Aorta (tissue), 5 donors: ENCODE measurements around the gene UMODL1. TPM values are rescaled to one million over a fixed set of nuclear protein-coding genes. Genes with fewer than 3 reads are reported as not detected.
A peak's percentile ranks its signal among the peaks of the same experiment; 100 is the strongest.

Source experiments
- ATAC-seq: fragments of 200-7000 bp; cut with Tn5 transposase; one replicate; pipeline ENCODE4 v1.9.1; 2022; ENCODE audit warnings: moderate library complexity; ENCODE audit not compliant: low FRiP score
- DNase-seq, 2 donors: peaks; one replicate each; pipeline ENCODE4 v3.0.0-alpha.2; 2020
- H3K27ac ChIP-seq, 2 donors: one replicate each; pipeline ENCODE4 v1.5.1; 2013; ENCODE audit warnings: low read length in 2 of 2, mild to moderate bottlenecking in 2 of 2, moderate library complexity in 2 of 2, control low read depth in 1 of 2, inconsistent platforms in 1 of 2, low read depth in 1 of 2
- H3K27me3 ChIP-seq, 2 donors: one replicate each; pipeline ENCODE4 v1.6.1; 2013; ENCODE audit warnings: control low read depth in 1 of 2, low read length in 1 of 2, mild to moderate bottlenecking in 1 of 2, moderate library complexity in 1 of 2; ENCODE audit not compliant: insufficient read depth in 2 of 2, control insufficient read depth in 1 of 2
- H3K36me3 ChIP-seq, 2 donors: one replicate each; pipeline ENCODE4 v1.6.1; 2013; ENCODE audit warnings: control low read depth in 1 of 2, low read length in 1 of 2, mild to moderate bottlenecking in 1 of 2; ENCODE audit not compliant: insufficient read depth in 2 of 2, control insufficient read depth in 1 of 2
- H3K4me1 ChIP-seq, 2 donors: one replicate each; pipeline ENCODE4 v1.6.1; 2013; ENCODE audit warnings: low read length in 2 of 2, control low read depth in 1 of 2, mild to moderate bottlenecking in 1 of 2, moderate library complexity in 1 of 2; ENCODE audit not compliant: insufficient read depth in 2 of 2, control insufficient read depth in 1 of 2
- H3K4me3 ChIP-seq, 2 donors: one replicate each; pipeline ENCODE4 v1.5.1; 2013; ENCODE audit warnings: low read length in 2 of 2, control low read depth in 1 of 2, mild to moderate bottlenecking in 1 of 2
- H3K9me3 ChIP-seq: one replicate; pipeline ENCODE4 v1.6.1; 2013; ENCODE audit warnings: mild to moderate bottlenecking, low read length; ENCODE audit not compliant: control insufficient read depth
- WGBS, 2 donors: extraction: QIAGEN DNeasy Blood & Tissue Kit; methylation state at CpG; one replicate each; pipeline ENCODE4 v1.1.7; 2013; 5-methylcytosine and 5-hydroxymethylcytosine counted together
- intact Hi-C, 2 donors: fragments of 100-400 bp; cut with DNase I; formaldehyde crosslinking; loops; one replicate each; pipeline versions ENCODE4 v1.14.2 to v1.15.0; 2022
- polyA plus RNA-seq, 2 donors: library from polyadenylated mRNA; stranded (reverse); fragments of 200-250 nt; gene quantifications; one replicate each; pipeline ENCODE4 v1.2.3, GENCODE V29; 2013
- total RNA-seq, 2 donors: library from RNA; stranded (reverse); fragmentation: NEBNext Ultra II Directional; extraction: Animal tissue kit (Norgen Biotek cat#: 25700); gene quantifications; one replicate each; pipeline ENCODE4 v1.2.1, GENCODE V29; 2021
- donor health status: healthy with polysubstance abuse.
- donor health status: Bipolar disorder and iron deficiency.
- donor health status: DM: no; HTN: no; CAD: no.
- donor health status: DM: no; HTN: no; CAD: no.
- donor health status: DM: yes; HTN: yes; CAD: no.

The UMODL1 gene
- total and polyA plus RNA-seq, 4 donors, result 0.45 TPM; not detected in 3

- no peak overlapping the region for H3K27ac ChIP-seq
- H3K9me3 ChIP-seq, result no peaks in the 10 kb centered on the region
- no peaks in the 10 kb centered on the region for H3K36me3 ChIP-seq
- no peaks in the 10 kb centered on the region for H3K27me3 ChIP-seq
- no peaks in the 10 kb centered on the region for H3K4me1 ChIP-seq
- no peak overlapping the region for H3K4me3 ChIP-seq
- DNase-seq, result peak; percentile 16 to 71
- ATAC-seq, result no peak
- 90 to 93% methylated on average over 22 of the region's 22 CpGs for WGBS, 2 donors
- intact Hi-C loops, result no loop called here
These were observed 66.2 kb downstream of the UMODL1 start for GRCh38 chr21:42137191-42137904.

- no peak overlapping the region for H3K4me3 ChIP-seq
- no peaks in the 10 kb centered on the region for H3K4me1 ChIP-seq
- no peaks in the 10 kb centered on the region for H3K9me3 ChIP-seq
- intact Hi-C loops, result no loop called here
- no peaks in the 10 kb centered on the region for H3K27me3 ChIP-seq
- no peaks in the 10 kb centered on the region for H3K36me3 ChIP-seq
- DNase-seq (peak; percentile 32 to 47), ATAC-seq (no peak)
- WGBS, 2 donors, result 76 to 80% methylated on average over 11 of the region's 11 CpGs
- no peak overlapping the region for H3K27ac ChIP-seq
These were observed 69.2 kb downstream of the UMODL1 start for GRCh38 chr21:42140196-42140934.

- intact Hi-C loops, result no loop called here
- no peaks in the 10 kb centered on the region for H3K27me3 ChIP-seq
- ATAC-seq, result no peak
- no peak overlapping the region for H3K27ac ChIP-seq
- H3K36me3 ChIP-seq, result no peaks in the 10 kb centered on the region
- peak; percentile 29 to 45 for DNase-seq
- 72 to 77% methylated on average over 8 of the region's 8 CpGs for WGBS, 2 donors
- H3K9me3 ChIP-seq, result no peaks in the 10 kb centered on the region
- H3K4me1 ChIP-seq, result no peaks in the 10 kb centered on the region
- H3K4me3 ChIP-seq, result no peak overlapping the region
These were observed 70.5 kb downstream of the UMODL1 start for GRCh38 chr21:42141643-42142042.

GRCh38 chr21:42142141-42142540, 71.0 kb downstream of the UMODL1 start:
- H3K36me3 ChIP-seq, result no peaks in the 10 kb centered on the region
- no peak overlapping the region for H3K27ac ChIP-seq
- no peaks in the 10 kb centered on the region for H3K9me3 ChIP-seq
- H3K4me3 ChIP-seq, result no peak overlapping the region
- DNase-seq (peak; percentile 37 to 40), ATAC-seq (no peak)
- H3K4me1 ChIP-seq, result no peaks in the 10 kb centered on the region
- intact Hi-C loops, result no loop called here
- no peaks in the 10 kb centered on the region for H3K27me3 ChIP-seq
- WGBS, 2 donors, result 66 to 76% methylated on average over 18 of the region's 18 CpGs

- WGBS, 2 donors, result 69 to 71% methylated on average over 7 of the region's 7 CpGs
- no peaks in the 10 kb centered on the region for H3K27me3 ChIP-seq
- no peaks in the 10 kb centered on the region for H3K9me3 ChIP-seq
- H3K27ac ChIP-seq, result no peak overlapping the region
- H3K36me3 ChIP-seq, result no peaks in the 10 kb centered on the region
- intact Hi-C loops, result no loop called here
- no peak overlapping the region for H3K4me3 ChIP-seq
- no peaks in the 10 kb centered on the region for H3K4me1 ChIP-seq
- DNase-seq (no peak), ATAC-seq (no peak)
These were observed 71.5 kb downstream of the UMODL1 start for GRCh38 chr21:42142627-42143026.

GRCh38 chr21:42143111-42143510, 72.0 kb downstream of the UMODL1 start:
- Histone ChIP-seq H3K36me3 (no peaks in the 10 kb centered on the region), H3K4me3 (no peak overlapping the region), H3K27ac (no peak overlapping the region), H3K27me3 (no peaks in the 10 kb centered on the region), H3K9me3 (no peaks in the 10 kb centered on the region), H3K4me1 (no peaks in the 10 kb centered on the region)
- 88 to 94% methylated on average over 7 of the region's 7 CpGs for WGBS, 2 donors
- DNase-seq, result peak in 1 of 2 donors; percentile 36
- intact Hi-C loops, result no loop called here
- no peak for ATAC-seq

- Histone ChIP-seq H3K9me3 (no peaks in the 10 kb centered on the region), H3K4me3 (no peak overlapping the region), H3K27ac (no peak overlapping the region), H3K4me1 (no peaks in the 10 kb centered on the region), H3K36me3 (no peaks in the 10 kb centered on the region), H3K27me3 (no peaks in the 10 kb centered on the region)
- intact Hi-C loops, result no loop called here
- peak in 1 of 2 donors; percentile 5 for DNase-seq
- WGBS, 2 donors, result 91 to 92% methylated on average over 3 of the region's 3 CpGs
- ATAC-seq, result no peak
These were observed 73.1 kb downstream of the UMODL1 start for GRCh38 chr21:42144221-42144620.

- H3K4me1 ChIP-seq, result no peaks in the 10 kb centered on the region
- ATAC-seq (no peak), DNase-seq (no peak)
- no peaks in the 10 kb centered on the region for H3K9me3 ChIP-seq
- intact Hi-C loops, result loop anchor here (5.0 kb wide), 2 partner anchors 112 to 672 kb away; no protein-coding TSS in a partner anchor
- H3K27me3 ChIP-seq, result no peaks in the 10 kb centered on the region
- H3K36me3 ChIP-seq, result no peaks in the 10 kb centered on the region
- no peak overlapping the region for H3K4me3 ChIP-seq
- 75 to 76% methylated on average over 4 of the region's 4 CpGs for WGBS, 2 donors
- no peak overlapping the region for H3K27ac ChIP-seq
These were observed 73.8 kb downstream of the UMODL1 start for GRCh38 chr21:42144679-42145568.
